ENCODE data around the gene IQCK.

Gene IQCK

DNA sequence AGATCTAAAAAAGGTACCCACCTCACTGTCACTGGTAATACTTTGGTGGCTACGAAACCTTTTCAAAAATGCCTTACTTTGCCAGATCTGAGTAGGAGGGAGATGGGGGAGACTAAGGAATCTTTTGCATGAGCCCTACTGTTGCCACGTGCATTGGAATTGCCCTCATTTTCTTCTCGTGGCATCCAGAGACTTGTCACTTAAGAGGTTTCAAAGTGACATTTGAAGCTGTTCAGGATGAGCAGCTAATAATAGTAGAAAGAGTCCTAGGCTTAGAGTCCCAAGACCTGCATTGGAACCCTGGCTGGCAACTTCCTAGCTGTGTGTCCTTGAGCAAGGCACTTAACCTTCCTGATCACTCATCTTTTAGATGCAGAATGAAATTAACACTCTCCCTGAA lies 123.1 kb downstream of the IQCK start:
- no peak for DNase-seq

DNA sequence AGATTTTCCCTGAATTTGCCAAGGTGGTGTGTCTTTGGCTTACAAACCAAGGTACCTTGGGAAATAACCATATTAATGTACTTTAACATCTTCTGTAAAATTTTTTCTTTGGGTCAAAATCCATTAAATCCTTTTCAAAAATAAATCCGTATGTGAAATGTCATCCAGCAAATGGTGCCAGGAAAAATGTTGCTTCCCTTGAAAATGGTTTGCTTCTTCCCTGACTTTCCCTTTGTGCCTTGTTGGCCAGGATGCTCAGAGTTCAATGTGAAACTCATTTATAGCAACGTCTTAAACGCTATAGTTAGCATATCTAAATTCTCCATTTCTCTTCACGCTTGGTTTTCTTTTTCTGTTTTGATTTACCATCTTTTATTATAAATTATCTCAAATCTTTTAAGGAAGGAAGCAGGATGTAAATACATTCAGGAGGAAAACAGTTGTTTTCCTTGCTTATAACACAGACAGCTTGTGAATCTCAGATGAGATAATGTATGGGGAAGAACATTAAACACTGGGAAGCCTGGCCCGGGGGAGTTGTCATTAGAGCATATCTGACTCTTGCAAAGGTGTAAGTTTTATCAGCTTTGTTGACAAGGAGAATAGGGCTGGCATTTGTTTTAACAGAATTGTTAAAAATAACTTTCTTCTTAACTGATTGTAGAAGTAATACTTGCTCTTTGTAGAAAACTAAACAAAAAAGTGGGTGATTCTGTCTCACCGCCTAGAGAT lies 124.5 kb downstream of the IQCK start:
- DNase-seq = no peak

DNA sequence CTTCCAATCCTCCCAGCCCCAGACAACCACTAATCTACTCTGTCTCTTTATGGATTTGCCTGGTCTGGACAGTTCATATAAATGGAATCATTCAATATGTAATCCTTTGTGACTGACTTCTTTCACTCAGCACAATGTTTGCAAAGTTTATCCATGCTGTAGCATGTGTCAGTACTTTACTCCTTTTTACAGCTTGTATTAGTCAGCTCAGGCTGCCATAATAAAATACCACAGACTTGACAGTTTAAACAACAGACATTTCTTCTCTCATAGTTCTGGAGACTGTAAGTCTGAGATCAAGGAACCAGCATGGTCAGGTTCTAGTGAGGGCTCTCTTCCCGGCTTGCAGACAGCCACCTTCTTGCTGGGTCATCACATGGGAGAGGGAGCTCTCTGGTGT lies 125.3 kb downstream of the IQCK start:
- no peak for DNase-seq

DNA sequence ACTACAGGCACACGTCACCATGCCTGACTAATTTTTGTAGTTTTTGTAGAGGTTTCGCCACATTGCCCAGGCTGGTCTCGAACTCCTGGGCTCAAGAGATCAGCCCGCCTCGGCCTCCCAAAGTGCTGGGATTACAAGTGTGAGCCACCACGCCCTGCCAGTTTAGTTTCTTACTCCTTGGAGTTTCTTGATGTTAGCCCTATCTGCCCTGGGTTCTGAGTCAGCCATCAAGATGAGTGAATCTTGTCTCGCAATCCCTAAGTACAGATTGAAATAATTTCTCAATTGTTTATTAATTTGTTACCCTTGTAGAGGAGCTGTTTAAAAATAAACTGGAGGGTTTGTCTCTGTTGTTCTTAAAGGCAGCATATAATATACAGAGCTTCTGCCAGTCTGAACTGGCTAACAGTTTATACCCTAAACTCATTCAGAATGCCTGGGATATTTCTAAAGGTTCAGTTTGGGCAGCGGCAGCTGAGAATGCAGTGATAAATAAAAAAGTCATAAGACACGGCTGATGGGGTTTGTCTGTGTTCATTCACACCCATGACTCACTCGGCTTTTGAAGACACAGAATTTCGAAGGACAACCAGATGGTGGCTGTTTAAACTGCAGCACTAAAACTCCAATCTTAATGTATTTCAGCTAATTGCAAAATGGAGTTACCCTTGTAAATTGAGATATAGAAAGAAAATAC lies 127.0 kb downstream of the IQCK start:
- no peak for DNase-seq

DNA sequence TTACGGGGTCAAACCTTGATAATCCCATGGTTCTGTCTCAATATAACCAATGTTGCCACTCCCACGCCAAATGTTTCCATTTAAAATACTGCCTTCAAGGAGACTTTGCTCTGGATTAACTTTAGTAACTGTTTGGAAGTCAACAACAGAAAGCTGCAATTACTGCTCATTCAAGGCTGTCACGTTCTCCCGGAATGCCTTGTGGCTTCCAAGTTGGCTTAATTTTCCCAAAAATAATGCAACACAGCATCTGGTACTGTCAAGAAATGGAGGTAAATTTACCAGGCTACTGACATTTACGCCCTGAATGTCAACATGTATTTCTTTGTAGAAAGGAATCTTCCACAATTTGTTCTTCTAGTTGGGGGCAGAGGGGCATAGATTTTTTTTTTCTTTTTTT lies 128.4 kb downstream of the IQCK start:
- no peak for DNase-seq

DNA sequence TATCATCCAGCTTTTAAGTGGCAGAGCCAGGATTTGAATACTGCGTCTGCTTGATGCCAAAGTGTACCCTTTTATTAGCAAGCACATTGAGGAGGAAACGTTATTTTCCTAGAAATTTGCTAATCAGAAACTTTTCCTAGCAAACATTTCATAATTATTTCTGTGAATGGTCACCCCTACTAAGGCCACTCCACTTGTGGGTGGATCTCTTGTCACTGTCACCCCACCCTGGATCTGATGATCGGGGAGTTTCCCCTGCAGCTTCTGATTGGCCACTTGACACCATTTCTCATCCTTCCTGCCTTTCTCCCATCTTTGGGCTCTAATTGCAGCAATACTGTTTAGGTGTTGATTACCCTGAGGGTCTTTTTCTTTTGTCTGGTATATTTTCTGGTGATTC lies 130.7 kb downstream of the IQCK start:
- no peak for DNase-seq

DNA sequence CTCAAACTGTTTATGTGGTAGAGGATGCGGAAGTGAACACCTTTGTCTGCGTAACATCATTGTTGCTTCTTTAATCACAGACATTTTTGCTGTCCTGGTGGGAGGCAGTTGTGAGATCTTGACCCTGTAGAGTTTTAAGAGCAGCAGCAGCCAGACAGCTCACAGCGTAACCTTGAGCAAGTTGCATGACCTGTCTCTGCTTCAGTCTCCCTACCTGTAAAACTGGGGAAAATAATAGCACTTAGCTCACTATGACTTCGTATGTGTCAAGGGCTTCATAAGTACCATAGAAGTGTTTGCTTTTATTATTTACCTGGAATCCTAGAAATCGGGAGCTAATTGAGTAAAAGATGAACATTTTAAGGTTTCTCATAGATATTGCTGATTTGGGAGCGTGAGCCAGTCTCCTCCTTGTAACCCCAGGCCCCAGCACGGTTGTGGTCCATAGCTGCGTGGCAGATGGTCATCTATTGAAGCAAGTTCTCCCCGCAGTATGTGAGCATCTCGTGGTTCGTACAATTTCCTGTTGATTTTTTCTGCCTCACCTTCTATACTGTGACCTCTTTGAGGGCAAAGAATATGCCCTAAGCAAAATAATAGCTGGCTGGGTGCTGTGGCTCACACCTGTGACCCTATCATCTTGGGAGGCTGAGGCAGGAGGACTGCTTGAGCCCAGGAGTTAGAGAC lies 132.2 kb downstream of the IQCK start:
- DNase-seq = no peak

DNA sequence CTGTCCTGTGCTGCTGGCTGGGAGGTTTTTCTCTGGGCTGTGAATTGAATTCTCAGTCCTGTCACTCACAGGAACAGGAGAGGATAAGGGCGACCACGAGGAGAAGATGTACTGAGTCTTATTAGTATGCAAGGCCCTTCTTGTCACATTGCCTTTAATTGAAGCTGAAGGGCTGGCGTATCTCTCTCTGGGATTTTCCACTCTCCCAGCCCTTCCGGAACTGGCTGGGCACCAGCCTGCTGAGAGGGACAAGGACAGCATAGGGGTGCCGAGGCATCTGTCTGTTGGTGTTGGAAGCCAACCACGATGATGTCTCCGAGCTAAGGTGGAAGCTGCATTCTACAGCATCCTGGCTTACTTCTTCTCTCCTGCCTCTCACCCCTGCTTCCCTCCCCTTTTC lies 133.4 kb downstream of the IQCK start:
- DNase-seq = no peak

DNA sequence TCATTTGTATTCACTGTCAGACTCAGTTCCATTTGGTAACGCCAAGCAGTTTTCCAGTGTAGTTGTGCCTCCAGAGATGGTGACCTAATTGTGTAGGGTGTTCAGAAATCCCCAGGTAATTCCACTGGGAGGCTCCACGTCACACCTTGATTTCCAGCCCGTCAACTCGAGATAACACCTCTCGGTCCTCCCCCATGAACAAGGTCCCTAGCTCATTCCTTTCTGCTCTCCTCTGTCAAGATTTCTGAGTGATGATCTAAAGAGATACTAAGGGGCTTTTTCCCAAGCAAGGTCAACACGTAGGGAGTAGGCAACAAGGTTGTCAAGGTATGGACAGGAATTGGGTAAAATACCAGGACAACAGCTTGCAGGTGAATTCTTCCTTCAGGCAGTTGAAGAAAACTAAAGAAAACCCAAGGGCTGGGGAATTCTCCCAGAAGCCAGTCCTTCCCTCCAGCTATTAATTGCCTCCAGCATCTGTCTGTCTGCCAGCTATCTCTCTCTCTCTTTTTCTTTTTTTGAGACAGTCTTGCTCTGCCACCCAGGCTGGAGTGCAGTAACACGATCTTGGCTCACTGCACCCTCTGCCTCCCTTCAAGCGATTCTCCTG lies 135.2 kb downstream of the IQCK start:
- DNase-seq = no peak

DNA sequence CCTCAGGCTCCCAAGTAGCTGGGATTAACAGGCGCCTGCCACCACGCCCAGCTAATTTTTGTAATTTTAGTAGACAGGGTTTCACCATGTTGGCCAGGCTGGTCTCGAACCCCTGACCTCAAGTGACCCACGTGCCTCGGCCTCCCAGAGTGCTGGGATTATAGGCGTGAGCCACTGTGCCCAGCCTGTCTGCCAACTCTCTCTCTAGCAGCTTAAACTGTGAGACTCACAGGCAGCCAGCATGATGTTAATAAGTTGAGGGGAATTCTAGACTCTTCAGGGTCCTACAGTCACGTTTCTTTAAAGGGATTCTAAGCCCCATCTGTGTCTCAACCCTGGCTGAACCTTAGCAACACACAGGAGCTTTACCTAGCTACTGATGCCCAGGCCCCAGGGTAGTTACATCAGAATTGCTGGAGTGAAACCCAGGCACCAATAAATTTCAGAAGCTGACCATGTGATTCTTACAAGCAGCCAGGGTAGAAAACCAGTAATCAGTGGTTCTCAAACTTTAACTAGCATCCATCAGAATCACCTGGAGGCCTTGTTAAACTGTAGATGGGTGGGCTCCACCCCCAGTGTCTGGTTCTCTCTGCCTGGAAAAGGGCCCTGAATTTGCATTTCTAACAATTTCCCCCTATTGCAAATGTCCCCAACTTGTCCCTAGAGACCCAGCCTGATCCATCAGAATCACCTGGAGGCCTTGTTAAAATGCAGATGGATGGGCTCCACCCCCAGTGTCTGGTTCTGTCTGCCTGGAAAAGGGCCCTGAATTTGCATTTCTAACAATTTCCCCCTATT lies 135.9 kb downstream of the IQCK start:
- no peak for DNase-seq

DNA sequence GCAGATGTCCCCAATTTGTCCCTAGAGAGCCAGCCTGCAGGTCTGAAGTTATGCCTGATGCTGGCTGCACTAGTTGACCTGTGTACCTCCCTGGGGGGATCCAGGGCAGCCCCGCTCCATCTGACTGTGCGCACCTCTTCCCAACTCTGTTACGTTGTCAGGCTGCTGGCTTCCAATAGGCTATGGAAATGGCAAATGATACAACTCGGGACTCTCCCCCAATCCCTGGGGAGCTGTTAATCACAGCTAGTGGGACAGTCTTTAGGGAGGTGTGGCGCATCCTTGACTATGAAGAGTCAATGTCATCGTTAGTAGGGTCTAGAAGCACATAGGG lies 136.4 kb downstream of the IQCK start:
- DNase-seq = no peak

DNA sequence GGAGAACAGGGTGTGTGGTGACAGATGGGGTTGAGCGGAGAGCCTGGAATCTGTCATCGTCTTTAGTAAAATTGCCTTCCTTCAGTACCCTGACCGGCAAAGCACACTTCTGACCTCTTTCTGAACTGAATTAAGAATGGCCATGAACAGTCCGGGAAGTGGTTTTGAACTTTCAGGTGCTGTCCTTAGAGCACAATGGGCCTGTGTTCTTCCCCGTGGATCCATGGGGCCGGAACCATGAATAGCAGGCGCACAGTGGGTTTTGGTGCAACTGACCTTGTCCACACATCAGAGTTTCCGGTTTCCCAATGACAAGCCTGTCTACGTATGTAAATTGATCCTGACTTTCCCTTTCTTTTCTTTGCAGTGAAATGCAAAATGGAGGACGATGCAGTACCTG lies 138.0 kb downstream of the IQCK start:
- no peak for DNase-seq

DNA sequence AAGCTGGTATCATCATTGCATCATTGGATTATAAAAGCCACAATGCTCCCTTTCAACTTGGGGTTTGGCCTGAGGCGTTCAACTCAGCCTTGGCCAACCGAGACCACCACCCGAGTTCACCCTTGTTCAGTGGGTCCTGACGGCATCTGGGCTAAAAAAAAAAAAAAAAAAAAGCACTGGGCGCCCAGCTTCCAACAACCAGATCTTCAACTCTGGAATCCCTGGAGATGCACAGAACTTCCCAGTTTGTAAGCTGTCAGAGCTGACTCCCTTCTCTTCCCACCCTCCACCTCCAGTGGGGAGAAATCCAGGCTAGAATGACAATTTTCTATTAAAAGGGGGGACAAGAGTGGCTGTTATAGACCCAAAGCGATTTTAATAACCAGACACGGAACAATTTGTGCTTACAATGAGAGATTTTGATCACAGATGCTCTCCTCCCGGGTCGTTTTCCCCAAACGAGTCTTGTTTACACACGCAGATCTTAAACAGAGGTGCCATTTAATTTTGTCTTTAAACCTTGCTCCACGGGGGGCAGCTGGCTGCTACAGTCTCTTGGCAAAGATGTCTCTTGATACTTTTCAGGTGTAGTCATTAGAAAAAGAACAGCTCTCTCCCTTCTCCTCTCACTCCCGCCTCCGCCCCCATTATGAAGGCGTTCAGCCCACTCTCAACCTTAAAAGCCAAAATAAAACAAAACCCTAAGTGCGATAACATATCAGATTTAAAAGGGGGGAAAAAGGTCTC lies 139.7 kb downstream of the IQCK start:
- no peak for DNase-seq

DNA sequence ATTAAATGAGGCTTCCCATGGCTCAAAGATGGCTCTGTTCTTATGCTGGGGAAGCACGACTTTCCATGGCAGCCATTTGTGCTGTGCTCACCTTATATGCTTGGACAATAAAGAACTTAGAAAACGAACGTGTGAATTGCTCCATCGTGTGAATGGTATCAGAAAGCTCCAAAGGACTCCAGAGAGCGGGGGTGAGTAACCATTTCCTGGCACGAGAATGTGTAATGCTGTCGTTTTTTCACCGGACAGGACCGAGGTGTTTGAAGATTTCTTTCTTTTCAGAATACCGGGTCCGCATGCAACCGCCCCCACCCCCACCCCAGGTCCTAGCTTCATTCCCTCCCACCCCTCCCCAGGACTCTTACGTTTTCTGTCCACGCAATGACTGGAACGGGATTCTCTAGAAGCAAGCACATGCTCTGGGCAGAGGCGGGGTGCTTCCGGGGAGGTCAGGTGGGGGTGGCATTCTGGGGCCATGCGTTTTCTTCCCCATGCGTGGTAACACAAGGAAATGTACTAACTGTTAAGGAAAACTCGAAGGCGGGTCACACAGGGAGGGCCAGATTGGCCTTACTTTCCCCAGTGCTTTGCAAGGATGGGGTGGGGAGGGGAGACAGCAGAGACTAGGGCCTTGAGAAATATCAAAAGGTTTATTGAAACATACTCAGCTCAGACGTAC lies 140.4 kb downstream of the IQCK start:
- no peak for DNase-seq

DNA sequence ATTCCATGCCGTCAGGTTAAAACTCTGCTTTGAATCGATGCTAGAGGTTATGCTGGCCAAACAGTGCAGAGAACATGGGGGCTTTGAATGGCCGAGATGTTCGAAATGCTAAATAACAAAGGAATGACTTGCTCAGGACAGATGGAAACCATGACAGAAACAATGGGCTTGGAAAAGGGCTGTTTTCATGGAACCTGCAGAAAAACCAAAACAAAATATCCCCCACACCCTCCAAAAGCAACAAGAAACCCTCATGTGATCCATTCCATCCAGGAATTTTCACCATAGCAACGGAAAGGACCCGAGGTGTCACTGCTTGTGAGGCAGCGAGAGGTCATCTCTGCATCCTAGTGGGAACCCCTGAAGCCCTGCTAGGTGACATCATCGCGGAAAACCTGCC lies 141.1 kb downstream of the IQCK start:
- no peak for DNase-seq

DNA sequence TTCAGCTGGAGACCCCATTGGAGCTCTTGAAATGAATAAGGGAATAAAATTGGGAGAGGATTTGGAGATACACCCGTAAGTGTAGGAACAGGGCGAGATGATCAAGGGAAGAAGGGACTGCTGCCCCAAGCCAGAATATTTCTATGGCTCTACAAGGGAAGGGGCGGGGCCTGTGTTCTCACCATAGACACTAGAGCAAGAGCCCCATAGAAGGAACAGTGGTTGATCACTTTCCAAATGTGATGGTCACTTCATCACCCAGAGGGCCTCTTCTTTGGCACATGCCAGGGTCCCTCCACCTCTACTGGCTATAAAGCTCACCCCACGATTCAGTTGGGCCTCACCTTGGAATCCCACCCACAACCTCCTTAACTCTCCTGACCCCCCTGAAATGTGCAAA lies 141.5 kb downstream of the IQCK start:
- DNase-seq = no peak

DNA sequence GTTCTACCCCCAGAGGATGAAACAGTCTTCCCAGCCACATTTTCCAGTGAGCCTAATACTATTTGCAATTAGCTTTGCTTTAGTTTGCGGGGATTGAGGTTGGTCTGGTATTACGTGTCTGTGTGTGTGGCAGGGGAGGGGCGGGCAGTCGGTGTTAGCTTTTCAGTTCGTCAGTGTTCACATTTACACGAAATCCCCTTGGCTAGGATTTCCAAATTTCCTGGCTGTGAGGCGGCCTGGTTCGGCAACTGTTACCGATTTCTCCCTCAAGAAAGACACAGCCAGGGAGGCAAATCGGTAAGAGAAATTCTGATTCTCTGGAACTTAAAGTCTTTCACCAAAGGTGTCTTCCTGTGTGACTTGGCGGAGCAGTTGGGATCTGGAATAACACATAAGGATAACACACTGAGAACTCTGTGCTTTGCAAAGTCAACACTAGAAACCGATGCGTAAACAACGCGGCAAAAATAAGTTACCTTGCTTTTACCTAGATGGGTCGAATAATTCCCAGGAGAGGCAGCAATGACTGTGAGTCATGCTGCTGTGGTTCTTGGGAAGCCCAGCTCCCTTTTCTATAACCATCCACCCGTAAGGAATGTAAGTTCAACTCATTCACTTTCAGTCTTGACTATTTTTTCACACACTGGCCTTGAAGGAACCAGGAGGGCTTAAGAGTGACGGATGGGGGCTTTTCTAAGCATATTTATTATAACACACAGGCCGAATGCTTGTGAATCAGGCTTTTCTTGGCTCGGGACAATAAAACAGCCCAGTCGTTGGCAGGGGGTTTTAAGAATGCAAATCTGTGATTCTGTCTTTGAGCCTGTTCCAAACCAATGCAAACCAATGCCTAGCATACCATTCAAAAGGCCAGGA lies 142.3 kb downstream of the IQCK start:
- no peak for DNase-seq

DNA sequence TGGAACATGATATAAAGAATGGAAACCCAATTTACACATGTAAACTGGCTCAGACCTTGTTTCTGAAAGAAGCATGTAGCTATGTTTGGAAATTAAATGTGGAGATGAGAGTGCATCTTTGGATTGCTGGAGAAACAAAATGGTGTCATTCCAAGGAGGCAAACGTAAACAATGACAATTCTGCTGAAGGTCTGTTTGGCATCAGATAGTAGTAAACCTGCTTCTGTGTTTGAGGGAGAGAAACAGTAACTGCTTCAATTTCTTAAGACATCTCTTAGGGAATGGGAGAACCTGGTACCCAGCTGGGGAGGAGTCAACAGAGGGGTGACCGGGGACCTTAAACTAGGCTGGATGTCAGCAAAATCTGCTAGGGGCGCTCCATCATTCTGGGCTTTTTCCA lies 143.1 kb downstream of the IQCK start:
- DNase-seq = no peak

DNA sequence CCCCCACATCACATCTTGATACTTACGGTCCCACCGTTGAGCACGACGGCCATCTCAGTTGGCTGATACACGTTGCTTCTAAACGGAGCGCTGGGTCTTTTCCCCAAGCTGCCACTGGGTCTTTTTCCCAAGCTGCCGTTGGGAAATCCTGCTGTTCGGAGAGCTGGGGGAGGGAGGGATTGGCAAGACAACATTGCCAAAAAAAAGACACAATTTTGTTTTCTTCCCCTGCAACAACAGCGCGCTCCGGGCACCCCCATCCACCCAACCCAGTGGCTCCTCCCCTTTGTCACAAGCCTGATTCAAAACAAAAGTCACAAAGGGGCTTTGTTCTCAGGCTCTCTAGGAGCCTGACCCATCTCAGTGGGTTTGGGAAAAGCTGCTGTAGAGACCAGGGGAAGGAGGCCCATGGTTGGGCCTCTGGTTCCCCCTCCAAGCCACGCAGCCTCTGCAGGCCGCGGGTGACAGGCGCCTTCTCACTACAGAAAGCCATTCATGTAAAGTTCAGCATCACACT lies 143.8 kb downstream of the IQCK start:
- DNase-seq = no peak

DNA sequence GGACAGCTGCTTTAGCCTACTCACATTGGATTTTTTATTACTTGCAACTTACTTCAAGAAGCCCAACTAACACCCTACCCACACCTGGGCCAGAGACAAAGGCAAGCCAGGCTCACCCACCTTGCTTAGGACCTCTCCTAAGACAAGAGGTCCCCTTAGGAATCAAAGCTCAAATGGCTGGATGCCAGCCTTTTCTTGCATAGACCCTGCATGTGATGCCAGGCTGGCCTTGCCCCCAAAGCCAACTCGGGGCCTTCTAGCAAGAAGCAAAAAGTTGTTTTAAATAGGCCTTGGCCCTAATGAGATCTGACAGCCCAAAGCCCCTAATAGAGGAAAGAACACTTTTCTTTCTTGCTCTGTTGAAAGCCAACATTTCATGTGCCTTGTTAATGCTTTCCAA lies 145.9 kb downstream of the IQCK start:
- DNase-seq = no peak

DNA sequence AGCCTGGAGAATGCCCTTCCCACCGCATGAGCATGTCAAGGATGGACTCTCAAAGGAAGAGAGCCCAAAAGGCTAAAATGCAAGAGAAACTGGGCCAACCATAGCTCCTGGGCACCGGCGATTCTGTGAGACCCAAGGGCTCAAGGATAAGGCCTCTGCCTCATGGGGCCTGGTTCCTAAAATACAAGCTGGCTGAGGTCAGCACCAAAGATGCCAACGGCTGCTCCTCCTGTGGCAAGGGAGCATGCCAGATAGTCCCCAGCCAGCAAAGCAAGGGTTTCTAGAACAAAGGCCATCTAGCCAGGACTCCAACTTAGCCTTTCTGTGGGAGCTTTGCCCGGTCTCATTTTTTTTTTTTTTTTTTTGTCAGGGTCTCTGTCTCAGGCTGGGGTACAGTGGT lies 146.5 kb downstream of the IQCK start:
- no peak for DNase-seq

Data from NCI-H187 (cell line).